Measurements from ENCODE around the gene KDM6B.

The KDM6B gene

DNA sequence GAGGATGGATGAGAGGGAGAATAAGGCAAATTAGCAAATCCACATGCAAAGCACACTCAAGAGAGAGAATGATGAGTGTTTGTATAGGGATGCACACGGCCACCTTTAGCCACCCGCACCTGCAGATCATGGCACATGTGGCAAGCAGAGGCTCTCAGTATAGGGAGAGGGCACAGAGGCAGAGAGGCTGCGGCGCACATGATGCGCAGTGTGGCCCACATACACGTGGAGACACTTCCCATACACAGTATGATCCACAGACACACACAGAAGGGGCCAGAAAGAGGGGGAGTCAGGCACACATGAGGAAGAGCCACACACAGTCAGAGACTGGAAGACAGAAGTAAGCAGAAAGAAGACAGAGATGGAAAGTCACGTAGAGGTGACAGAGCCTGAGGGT, 48.1 kb downstream of the KDM6B start:
- DNase-seq = no peak

DNA sequence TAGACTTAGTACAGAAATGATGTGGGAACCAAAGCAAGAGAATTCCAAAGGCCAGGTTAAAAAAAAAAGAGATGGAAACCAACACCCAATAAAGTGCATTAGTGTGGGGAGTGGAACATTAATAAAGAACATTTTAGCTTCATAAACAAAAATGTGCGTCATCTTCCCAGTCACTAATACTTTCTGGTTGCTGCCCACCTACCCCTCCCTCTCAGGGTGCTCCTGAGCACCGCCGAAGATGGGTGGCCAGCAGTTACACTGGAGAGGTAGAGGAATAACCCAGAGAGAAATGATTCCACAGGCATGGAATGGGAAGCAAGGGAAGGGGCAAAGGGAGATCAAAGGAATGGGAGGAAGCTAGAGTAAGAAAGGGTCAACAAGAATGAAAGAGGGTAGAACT, 48.6 kb downstream of the KDM6B start:
- no peak for DNase-seq
